T47D (cell line): ENCODE measurements around the gene TUBGCP2.

ENCODE experiments used
- DNase-seq, 2 experiments: peaks; one replicate each; pipeline versions ENCODE4 v3.0.0 to v3.0.0-alpha.2; 2011 to 2012; ENCODE audit warnings: low read depth in 1 of 2, low spot score in 1 of 2
- JUND ChIP-seq: IDR thresholded peaks from 2 replicates; pipeline ENCODE4 v1.6.1; 2012; ENCODE audit warnings: low read depth
- in situ Hi-C: cut with HindIII; loops from 2 replicates; pipeline ENCODE4 v1.10.0; 2016; ENCODE audit warnings: low sequenced_read_pairs, low pct_unique_long_range_greater_than_20kb

TUBGCP2 gene

GRCh38 chr10:133308421-133309099 is at the start of gene TUBGCP2, which contains the start of gene ZNF511:
Gene TUBGCP2 (minus strand): TSS chr10:133308872. CDS start chr10:133302941, 5,931 bp downstream.
Gene ZNF511 (plus strand): TSS chr10:133308914. CDS start chr10:133308944, 30 bp downstream.
- TF ChIP-seq JUND = no peak
- DNase-seq = peak in 1 of 2 experiments; percentile 83
- in situ Hi-C loops = no loop called here

GRCh38 chr10:133357285-133358161 is 48.9 kb upstream of the TUBGCP2 start, which contains the start of gene FUOM:
Gene FUOM (minus strand): TSS chr10:133358019. CDS start chr10:133358007, 12 bp downstream.
- DNase-seq = peak in 1 of 2 experiments; percentile 20
- no peak for TF ChIP-seq JUND
- in situ Hi-C loops = no loop called here

- in situ Hi-C loops = no loop called here
- no peak for DNase-seq
- no peak for TF ChIP-seq JUND
Observed at GRCh38 chr10:133356549-133357284, 48.0 kb upstream of the TUBGCP2 start.

- in situ Hi-C loops = no loop called here
- no peak for TF ChIP-seq JUND
- DNase-seq = no peak
Observed at GRCh38 chr10:133355991-133356390, 47.3 kb upstream of the TUBGCP2 start.

GRCh38 chr10:133355266-133355665 is 46.6 kb upstream of the TUBGCP2 start:
- TF ChIP-seq JUND = no peak
- in situ Hi-C loops = no loop called here
- no peak for DNase-seq

GRCh38 chr10:133354672-133355240 is 46.1 kb upstream of the TUBGCP2 start:
- no peak for DNase-seq
- in situ Hi-C loops = no loop called here
- no peak for TF ChIP-seq JUND

- no peak for TF ChIP-seq JUND
- in situ Hi-C loops = no loop called here
- DNase-seq = no peak
Observed at GRCh38 chr10:133353988-133354605, 45.4 kb upstream of the TUBGCP2 start.

GRCh38 chr10:133353202-133353959 is 44.7 kb upstream of the TUBGCP2 start:
- TF ChIP-seq JUND = no peak
- DNase-seq = no peak
- in situ Hi-C loops = no loop called here

- no peak for DNase-seq
Observed at GRCh38 chr10:133351408-133352318, 43.0 kb upstream of the TUBGCP2 start.

GRCh38 chr10:133350950-133351329 is 42.3 kb upstream of the TUBGCP2 start:
- in situ Hi-C loops = no loop called here
- TF ChIP-seq JUND = no peak
- DNase-seq = no peak

More at GRCh38 chr10:133351408-133352318, 43.0 kb upstream of the TUBGCP2 start:
- no peak for TF ChIP-seq JUND
- in situ Hi-C loops = no loop called here
